ENCODE measurements around the gene CD81.

CD81 gene

GRCh38 chr11:2443881-2444820 lies 67.0 kb downstream of the CD81 start, which contains the start of gene TRPM5:
Gene TRPM5, minus strand, starts transcription at chr11:2444514. Its CDS starts 21,478 bp downstream, at chr11:2423036.
- H3K4me3 ChIP-seq (ENCODE audit: low read depth, low read length): no peak within 1 kb of the TSS
- in situ Hi-C loops (cut with HindIII; ENCODE audit: low sequenced_read_pairs): no loop called here
- TF ChIP-seq CTCF (IDR thresholded peaks at IDR 0.05; ENCODE audit: low read depth, low read length): no peak
- no peak for DNase-seq (ENCODE audit: low read depth, low spot score)

GRCh38 chr11:2444821-2445745 lies 68.0 kb downstream of the CD81 start, which contains the start of gene KCNQ1:
Gene KCNQ1, plus strand, starts transcription at chr11:2445008. Its CDS starts 91 bp downstream, at chr11:2445099.
- no peak for DNase-seq (ENCODE audit: low read depth, low spot score)
- in situ Hi-C loops (cut with HindIII; ENCODE audit: low sequenced_read_pairs): no loop called here
- TF ChIP-seq CTCF (IDR thresholded peaks at IDR 0.05; ENCODE audit: low read depth, low read length): no peak
- no peak within 1 kb of the TSS for H3K4me3 ChIP-seq (ENCODE audit: low read depth, low read length)

GRCh38 chr11:2445746-2446551 lies 68.8 kb downstream of the CD81 start:
- DNase-seq (ENCODE audit: low read depth, low spot score): no peak
- in situ Hi-C loops (cut with HindIII; ENCODE audit: low sequenced_read_pairs): no loop called here
- H3K4me3 ChIP-seq (ENCODE audit: low read depth, low read length): no peak overlapping the region
- no peak for TF ChIP-seq CTCF (IDR thresholded peaks at IDR 0.05; ENCODE audit: low read depth, low read length)

- TF ChIP-seq CTCF (IDR thresholded peaks at IDR 0.05; ENCODE audit: low read depth, low read length): no peak
- in situ Hi-C loops (cut with HindIII; ENCODE audit: low sequenced_read_pairs): no loop called here
- no peak overlapping the region for H3K4me3 ChIP-seq (ENCODE audit: low read depth, low read length)
- DNase-seq (ENCODE audit: low read depth, low spot score): no peak
These were observed 69.6 kb downstream of the CD81 start for GRCh38 chr11:2446590-2447252.

Data from astrocyte of the spinal cord (primary cell).